ENCODE data around the gene RNASEH2A. TPM values are rescaled to one million over a fixed set of nuclear protein-coding genes. Genes with fewer than 3 reads are reported as not detected.
A peak's percentile ranks its signal among the peaks of the same experiment; 100 is the strongest.

RNASEH2A gene
- total and polyA plus RNA-seq, 2 of the 13 experiments (the other 11 are each of a cell fraction or from before 2014, with no cell fraction given), result 25.1 to 35.8 TPM

DNA sequence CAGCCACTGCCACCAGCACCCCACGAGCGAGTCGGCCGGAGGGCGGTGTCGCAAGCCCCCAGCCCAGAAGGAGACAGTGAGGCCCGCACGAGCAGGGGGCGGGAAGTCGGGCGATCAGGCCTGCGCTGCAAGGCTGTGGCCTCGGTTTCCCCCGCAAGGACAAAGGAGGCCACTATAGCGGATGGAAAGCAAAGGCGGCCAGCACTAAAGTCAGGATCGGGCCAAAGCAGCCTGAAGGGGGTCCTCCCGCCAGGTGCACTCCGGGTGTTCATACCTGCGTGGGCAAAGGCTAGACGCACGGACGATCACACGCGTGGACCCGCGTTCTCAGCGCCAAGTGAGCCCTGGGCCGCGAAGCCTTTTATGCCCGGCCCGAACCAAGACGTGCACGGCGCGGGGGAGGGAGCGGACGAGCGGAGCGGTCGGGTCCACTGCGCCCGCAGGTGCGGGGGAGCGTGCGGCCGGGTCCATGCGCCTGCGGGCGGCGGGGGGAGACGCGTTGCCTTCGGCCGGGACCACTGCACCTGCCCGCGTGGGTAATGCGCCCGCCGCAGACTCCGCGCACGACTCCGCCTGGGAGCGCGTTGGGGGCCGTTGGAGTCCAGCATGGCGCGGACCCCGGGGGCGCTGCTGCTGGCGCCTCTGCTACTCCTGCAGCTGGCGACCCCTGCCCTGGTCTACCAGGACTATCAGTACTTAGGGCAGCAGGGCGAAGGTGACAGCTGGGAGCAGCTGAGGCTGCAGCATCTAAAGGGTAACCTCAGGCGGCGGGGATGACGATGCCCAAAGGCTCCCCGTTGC is 4.7 kb upstream of the RNASEH2A start, which contains the start of the genes PRDX2 and THSD8 (continued):
- TF ChIP-seq, protein P1, sequence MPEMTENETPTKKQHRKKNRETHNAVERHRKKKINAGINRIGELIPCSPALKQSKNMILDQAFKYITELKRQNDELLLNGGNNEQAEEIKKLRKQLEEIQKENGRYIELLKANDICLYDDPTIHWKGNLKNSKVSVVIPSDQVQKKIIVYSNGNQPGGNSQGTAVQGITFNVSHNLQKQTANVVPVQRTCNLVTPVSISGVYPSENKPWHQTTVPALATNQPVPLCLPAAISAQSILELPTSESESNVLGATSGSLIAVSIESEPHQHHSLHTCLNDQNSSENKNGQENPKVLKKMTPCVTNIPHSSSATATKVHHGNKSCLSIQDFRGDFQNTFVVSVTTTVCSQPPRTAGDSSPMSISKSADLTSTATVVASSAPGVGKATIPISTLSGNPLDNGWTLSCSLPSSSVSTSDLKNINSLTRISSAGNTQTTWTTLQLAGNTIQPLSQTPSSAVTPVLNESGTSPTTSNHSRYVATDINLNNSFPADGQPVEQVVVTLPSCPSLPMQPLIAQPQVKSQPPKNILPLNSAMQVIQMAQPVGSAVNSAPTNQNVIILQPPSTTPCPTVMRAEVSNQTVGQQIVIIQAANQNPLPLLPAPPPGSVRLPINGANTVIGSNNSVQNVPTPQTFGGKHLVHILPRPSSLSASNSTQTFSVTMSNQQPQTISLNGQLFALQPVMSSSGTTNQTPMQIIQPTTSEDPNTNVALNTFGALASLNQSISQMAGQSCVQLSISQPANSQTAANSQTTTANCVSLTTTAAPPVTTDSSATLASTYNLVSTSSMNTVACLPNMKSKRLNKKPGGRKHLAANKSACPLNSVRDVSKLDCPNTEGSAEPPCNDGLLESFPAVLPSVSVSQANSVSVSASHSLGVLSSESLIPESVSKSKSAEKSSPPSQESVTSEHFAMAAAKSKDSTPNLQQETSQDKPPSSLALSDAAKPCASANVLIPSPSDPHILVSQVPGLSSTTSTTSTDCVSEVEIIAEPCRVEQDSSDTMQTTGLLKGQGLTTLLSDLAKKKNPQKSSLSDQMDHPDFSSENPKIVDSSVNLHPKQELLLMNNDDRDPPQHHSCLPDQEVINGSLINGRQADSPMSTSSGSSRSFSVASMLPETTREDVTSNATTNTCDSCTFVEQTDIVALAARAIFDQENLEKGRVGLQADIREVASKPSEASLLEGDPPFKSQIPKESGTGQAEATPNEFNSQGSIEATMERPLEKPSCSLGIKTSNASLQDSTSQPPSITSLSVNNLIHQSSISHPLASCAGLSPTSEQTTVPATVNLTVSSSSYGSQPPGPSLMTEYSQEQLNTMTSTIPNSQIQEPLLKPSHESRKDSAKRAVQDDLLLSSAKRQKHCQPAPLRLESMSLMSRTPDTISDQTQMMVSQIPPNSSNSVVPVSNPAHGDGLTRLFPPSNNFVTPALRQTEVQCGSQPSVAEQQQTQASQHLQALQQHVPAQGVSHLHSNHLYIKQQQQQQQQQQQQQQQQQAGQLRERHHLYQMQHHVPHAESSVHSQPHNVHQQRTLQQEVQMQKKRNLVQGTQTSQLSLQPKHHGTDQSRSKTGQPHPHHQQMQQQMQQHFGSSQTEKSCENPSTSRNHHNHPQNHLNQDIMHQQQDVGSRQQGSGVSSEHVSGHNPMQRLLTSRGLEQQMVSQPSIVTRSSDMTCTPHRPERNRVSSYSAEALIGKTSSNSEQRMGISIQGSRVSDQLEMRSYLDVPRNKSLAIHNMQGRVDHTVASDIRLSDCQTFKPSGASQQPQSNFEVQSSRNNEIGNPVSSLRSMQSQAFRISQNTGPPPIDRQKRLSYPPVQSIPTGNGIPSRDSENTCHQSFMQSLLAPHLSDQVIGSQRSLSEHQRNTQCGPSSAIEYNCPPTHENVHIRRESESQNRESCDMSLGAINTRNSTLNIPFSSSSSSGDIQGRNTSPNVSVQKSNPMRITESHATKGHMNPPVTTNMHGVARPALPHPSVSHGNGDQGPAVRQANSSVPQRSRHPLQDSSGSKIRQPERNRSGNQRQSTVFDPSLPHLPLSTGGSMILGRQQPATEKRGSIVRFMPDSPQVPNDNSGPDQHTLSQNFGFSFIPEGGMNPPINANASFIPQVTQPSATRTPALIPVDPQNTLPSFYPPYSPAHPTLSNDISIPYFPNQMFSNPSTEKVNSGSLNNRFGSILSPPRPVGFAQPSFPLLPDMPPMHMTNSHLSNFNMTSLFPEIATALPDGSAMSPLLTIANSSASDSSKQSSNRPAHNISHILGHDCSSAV (CRISPR knock-in tag; IDR thresholded peaks at IDR 0.05; ENCODE audit: borderline replicate concordance), result no peak
- TF ChIP-seq ZNF224 (CRISPR knock-in tag; IDR thresholded peaks at IDR 0.05) (peak; percentile 70; the same call in 1 of the 2 replicates), SMAD9 (CRISPR knock-in tag; IDR thresholded peaks at IDR 0.05) (no peak), ZSCAN31 (CRISPR knock-in tag; IDR thresholded peaks at IDR 0.05; ENCODE audit: low read depth) (peak; percentile 94), SMAD3 (CRISPR knock-in tag; IDR thresholded peaks at IDR 0.05) (no peak), MTF1 (CRISPR knock-in tag; IDR thresholded peaks at IDR 0.05) (no peak), ZNF10 (CRISPR knock-in tag; IDR thresholded peaks at IDR 0.05; ENCODE audit: borderline replicate concordance, low read depth) (no peak)
- TF ChIP-seq, protein P2, sequence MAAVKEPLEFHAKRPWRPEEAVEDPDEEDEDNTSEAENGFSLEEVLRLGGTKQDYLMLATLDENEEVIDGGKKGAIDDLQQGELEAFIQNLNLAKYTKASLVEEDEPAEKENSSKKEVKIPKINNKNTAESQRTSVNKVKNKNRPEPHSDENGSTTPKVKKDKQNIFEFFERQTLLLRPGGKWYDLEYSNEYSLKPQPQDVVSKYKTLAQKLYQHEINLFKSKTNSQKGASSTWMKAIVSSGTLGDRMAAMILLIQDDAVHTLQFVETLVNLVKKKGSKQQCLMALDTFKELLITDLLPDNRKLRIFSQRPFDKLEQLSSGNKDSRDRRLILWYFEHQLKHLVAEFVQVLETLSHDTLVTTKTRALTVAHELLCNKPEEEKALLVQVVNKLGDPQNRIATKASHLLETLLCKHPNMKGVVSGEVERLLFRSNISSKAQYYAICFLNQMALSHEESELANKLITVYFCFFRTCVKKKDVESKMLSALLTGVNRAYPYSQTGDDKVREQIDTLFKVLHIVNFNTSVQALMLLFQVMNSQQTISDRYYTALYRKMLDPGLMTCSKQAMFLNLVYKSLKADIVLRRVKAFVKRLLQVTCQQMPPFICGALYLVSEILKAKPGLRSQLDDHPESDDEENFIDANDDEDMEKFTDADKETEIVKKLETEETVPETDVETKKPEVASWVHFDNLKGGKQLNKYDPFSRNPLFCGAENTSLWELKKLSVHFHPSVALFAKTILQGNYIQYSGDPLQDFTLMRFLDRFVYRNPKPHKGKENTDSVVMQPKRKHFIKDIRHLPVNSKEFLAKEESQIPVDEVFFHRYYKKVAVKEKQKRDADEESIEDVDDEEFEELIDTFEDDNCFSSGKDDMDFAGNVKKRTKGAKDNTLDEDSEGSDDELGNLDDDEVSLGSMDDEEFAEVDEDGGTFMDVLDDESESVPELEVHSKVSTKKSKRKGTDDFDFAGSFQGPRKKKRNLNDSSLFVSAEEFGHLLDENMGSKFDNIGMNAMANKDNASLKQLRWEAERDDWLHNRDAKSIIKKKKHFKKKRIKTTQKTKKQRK (IDR thresholded peaks at IDR 0.05; ENCODE audit: low read length), result no peak
- TF ChIP-seq, protein P3, sequence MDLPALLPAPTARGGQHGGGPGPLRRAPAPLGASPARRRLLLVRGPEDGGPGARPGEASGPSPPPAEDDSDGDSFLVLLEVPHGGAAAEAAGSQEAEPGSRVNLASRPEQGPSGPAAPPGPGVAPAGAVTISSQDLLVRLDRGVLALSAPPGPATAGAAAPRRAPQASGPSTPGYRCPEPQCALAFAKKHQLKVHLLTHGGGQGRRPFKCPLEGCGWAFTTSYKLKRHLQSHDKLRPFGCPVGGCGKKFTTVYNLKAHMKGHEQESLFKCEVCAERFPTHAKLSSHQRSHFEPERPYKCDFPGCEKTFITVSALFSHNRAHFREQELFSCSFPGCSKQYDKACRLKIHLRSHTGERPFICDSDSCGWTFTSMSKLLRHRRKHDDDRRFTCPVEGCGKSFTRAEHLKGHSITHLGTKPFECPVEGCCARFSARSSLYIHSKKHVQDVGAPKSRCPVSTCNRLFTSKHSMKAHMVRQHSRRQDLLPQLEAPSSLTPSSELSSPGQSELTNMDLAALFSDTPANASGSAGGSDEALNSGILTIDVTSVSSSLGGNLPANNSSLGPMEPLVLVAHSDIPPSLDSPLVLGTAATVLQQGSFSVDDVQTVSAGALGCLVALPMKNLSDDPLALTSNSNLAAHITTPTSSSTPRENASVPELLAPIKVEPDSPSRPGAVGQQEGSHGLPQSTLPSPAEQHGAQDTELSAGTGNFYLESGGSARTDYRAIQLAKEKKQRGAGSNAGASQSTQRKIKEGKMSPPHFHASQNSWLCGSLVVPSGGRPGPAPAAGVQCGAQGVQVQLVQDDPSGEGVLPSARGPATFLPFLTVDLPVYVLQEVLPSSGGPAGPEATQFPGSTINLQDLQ (CRISPR knock-in tag; IDR thresholded peaks at IDR 0.05), result no peak
- TF ChIP-seq, protein P4, sequence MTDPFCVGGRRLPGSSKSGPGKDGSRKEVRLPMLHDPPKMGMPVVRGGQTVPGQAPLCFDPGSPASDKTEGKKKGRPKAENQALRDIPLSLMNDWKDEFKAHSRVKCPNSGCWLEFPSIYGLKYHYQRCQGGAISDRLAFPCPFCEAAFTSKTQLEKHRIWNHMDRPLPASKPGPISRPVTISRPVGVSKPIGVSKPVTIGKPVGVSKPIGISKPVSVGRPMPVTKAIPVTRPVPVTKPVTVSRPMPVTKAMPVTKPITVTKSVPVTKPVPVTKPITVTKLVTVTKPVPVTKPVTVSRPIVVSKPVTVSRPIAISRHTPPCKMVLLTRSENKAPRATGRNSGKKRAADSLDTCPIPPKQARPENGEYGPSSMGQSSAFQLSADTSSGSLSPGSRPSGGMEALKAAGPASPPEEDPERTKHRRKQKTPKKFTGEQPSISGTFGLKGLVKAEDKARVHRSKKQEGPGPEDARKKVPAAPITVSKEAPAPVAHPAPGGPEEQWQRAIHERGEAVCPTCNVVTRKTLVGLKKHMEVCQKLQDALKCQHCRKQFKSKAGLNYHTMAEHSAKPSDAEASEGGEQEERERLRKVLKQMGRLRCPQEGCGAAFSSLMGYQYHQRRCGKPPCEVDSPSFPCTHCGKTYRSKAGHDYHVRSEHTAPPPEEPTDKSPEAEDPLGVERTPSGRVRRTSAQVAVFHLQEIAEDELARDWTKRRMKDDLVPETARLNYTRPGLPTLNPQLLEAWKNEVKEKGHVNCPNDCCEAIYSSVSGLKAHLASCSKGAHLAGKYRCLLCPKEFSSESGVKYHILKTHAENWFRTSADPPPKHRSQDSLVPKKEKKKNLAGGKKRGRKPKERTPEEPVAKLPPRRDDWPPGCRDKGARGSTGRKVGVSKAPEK (CRISPR knock-in tag; IDR thresholded peaks at IDR 0.05; ENCODE audit: borderline replicate concordance), result 0 out of 2 replicates have a peak, but pooled peaks have one; percentile 89
